PC-3 (cell line): ENCODE measurements around the gene MPP1.

ENCODE experiments used
- EZH2 ChIP-seq: fragments of 300-600 bp; sonication (generic); IDR thresholded peaks from one replicate; pipeline ENCODE4 v1.6.1; 2017; ENCODE audit warnings: antibody characterized with exemption, mild to moderate bottlenecking, low read length; ENCODE audit not compliant: unreplicated experiment
- TF ChIP-seq, protein P1 (sequence below): fragments of 300-600 bp; sonication (generic); conservative IDR thresholded peaks from 2 replicates; pipeline ENCODE4 v1.5.1; 2017; ENCODE audit warnings: antibody characterized with exemption, low read depth, mild to moderate bottlenecking, low read length

DNA sequence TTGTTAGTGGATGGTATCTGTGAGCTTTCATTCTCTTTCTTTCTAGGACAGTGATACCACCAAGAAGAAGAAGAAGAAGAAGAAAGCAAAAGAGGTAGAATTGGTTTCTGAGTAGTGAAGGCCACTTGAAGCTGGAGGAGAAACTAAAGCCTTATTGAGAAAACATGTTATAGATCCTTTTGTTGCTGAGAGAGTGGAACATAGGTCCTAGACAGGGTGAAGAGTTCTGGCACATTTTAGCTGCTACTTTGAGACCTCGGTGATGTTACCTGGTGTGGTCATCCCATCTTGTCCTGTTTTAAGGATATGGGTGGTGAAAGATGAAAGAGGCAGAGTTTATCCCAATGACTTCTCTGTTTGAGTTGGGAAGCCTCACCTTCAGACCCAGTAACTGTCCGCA is 28.5 kb downstream of the MPP1 start:
- TF ChIP-seq, protein P1, sequence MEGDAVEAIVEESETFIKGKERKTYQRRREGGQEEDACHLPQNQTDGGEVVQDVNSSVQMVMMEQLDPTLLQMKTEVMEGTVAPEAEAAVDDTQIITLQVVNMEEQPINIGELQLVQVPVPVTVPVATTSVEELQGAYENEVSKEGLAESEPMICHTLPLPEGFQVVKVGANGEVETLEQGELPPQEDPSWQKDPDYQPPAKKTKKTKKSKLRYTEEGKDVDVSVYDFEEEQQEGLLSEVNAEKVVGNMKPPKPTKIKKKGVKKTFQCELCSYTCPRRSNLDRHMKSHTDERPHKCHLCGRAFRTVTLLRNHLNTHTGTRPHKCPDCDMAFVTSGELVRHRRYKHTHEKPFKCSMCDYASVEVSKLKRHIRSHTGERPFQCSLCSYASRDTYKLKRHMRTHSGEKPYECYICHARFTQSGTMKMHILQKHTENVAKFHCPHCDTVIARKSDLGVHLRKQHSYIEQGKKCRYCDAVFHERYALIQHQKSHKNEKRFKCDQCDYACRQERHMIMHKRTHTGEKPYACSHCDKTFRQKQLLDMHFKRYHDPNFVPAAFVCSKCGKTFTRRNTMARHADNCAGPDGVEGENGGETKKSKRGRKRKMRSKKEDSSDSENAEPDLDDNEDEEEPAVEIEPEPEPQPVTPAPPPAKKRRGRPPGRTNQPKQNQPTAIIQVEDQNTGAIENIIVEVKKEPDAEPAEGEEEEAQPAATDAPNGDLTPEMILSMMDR = no peak
- no peak for TF ChIP-seq EZH2
